ENCODE measurements around the gene NAGK. TPM values are rescaled to one million over a fixed set of nuclear protein-coding genes. Genes with fewer than 3 reads are reported as not detected.
"Not testable (repeated sequence)": the region's sequence is repeated elsewhere in the genome, so short reads cannot be mapped to it uniquely, and the experiment has no call there.

The NAGK gene
- total and polyA plus RNA-seq, 2 experiments from 2014 or later: 47.0 to 55.6 TPM

DNA sequence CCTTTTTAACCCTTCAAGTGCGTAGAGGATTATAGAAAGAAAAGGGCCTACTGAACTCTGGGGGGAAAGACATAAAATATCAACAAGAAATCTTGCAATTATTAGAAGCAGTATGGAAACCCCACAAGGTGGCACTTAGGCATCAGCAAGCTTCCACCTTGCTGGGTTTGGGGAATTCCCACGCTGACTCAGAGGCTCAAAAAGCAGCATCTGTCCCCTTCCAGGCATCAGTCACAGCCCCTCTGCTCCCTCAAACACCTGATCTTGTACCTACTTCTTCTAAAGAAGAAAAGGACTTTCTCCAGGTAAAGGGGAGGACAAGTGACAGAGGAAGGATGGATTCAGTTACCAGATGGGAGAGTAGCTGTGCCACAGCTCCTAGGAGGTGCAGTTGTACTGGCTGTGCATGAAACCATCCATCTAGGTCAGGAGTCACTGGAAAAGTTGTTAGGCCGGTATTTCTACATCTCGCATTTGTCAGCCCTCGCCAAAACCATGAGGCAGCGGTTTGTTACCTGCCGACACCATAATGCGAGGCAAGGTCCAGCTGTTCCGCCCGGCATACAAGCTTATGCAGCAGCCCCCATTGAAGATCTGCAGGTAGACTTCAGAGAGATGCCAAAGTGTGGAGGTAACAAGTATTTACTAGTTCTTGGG is 18.6 kb upstream of the NAGK start:
- not testable (repeated sequence) for H3K9me3 Mint-ChIP-seq; H3K4me1 ChIP-seq (ENCODE audit: insufficient read depth); H3K27ac ChIP-seq (ENCODE audit: low read depth); H2AFZ ChIP-seq; H3K4me2 ChIP-seq; H3K79me2 ChIP-seq (replicated peaks; ENCODE audit: insufficient read depth); H4K20me1 ChIP-seq (replicated peaks; ENCODE audit: insufficient read depth); H3K9me2 ChIP-seq (ENCODE audit: insufficient read depth); H3K27me3 ChIP-seq (ENCODE audit: insufficient read depth); H3K4me3 ChIP-seq; H3K4me3 Mint-ChIP-seq; H3K27me3 Mint-ChIP-seq (ENCODE audit: insufficient read depth, low read depth, poor library complexity); H3K27ac Mint-ChIP-seq; H3K36me3 ChIP-seq (ENCODE audit: insufficient read depth); DNase-seq (ENCODE audit: low spot score); H3K4me1 Mint-ChIP-seq; H3K36me3 Mint-ChIP-seq (ENCODE audit: low read depth); H3F3A ChIP-seq (replicated peaks; ENCODE audit: low read depth); ATAC-seq
- TF ChIP-seq, protein P1, sequence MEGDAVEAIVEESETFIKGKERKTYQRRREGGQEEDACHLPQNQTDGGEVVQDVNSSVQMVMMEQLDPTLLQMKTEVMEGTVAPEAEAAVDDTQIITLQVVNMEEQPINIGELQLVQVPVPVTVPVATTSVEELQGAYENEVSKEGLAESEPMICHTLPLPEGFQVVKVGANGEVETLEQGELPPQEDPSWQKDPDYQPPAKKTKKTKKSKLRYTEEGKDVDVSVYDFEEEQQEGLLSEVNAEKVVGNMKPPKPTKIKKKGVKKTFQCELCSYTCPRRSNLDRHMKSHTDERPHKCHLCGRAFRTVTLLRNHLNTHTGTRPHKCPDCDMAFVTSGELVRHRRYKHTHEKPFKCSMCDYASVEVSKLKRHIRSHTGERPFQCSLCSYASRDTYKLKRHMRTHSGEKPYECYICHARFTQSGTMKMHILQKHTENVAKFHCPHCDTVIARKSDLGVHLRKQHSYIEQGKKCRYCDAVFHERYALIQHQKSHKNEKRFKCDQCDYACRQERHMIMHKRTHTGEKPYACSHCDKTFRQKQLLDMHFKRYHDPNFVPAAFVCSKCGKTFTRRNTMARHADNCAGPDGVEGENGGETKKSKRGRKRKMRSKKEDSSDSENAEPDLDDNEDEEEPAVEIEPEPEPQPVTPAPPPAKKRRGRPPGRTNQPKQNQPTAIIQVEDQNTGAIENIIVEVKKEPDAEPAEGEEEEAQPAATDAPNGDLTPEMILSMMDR (conservative IDR thresholded peaks at IDR 0.05; ENCODE audit: low read depth in 2 of 2): peak in 1 of 2 experiments; percentile 17; a peak in 1 of 4 replicates

DNA sequence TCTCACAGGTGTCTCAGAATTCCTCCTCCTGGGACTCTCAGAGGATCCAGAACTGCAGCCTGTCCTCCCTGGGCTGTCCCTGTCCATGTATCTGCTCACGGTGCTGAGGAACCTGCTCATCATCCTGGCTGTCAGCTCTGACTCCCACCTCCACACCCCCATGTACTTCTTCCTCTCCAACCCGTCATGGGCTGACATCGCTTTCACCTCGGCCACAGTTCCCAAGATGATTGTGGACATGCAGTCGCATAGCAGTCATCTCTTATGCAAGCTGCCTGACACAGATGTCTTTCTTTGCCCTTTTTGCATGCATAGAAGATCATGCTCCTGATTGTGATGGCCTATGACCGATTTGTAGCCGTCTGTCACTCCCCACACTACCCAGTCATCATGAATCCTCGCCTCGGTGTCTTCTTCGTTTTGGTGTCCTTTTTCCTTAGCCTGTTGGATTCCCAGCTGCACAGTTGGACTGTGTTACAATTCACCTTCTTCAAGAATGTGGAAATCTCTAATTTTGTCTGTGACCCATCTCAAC is 13.2 kb upstream of the NAGK start:
- H3K4me3 Mint-ChIP-seq; H3K27ac Mint-ChIP-seq; H3K4me1 Mint-ChIP-seq; H3K27me3 ChIP-seq (ENCODE audit: insufficient read depth); DNase-seq (ENCODE audit: low spot score); H2AFZ ChIP-seq; H3K36me3 ChIP-seq (ENCODE audit: insufficient read depth); H3K79me2 ChIP-seq (replicated peaks; ENCODE audit: insufficient read depth); H3K4me2 ChIP-seq; ATAC-seq; H4K20me1 ChIP-seq (replicated peaks; ENCODE audit: insufficient read depth); H3K4me1 ChIP-seq (ENCODE audit: insufficient read depth); H3K27ac ChIP-seq (ENCODE audit: low read depth); H3K9me3 Mint-ChIP-seq; H3F3A ChIP-seq (replicated peaks; ENCODE audit: low read depth); H3K36me3 Mint-ChIP-seq (ENCODE audit: low read depth); H3K9me2 ChIP-seq (ENCODE audit: insufficient read depth); H3K4me3 ChIP-seq: not testable (repeated sequence)
- peaks cover 11% of the 10 kb centered on the region for H3K27me3 Mint-ChIP-seq (ENCODE audit: insufficient read depth, low read depth, poor library complexity)

DNA sequence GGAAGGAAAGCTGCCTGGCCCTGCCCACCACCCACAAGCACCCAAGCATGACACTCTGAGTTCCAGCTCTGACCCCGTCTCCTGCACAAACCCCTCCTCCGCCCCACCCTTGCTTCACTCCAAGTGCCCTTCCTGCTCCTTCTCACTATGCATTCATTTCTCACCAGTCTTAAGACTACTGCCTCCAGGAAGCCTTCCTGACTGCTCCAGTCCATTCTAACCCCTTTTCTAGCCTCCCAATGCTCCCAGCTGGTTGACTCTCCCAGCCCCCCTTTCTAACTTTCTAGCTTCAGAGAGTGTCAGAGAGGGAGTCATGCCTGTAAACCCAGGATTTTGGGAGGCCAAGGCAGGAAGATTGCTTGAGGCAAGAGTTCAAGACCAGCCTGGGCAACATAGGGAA is 8.2 kb upstream of the NAGK start:
- Histone ChIP-seq H3K4me3 (no peak overlapping the region), H3K36me3 (ENCODE audit: insufficient read depth) (no peaks in the 10 kb centered on the region), H2AFZ (no peak overlapping the region), H3K27me3 (ENCODE audit: insufficient read depth) (no peaks in the 10 kb centered on the region), H3K79me2 (replicated peaks; ENCODE audit: insufficient read depth) (no peaks in the 10 kb centered on the region), H3K27ac (ENCODE audit: low read depth) (no peak overlapping the region), H3F3A (replicated peaks; ENCODE audit: low read depth) (no peaks in the 10 kb centered on the region), H4K20me1 (replicated peaks; ENCODE audit: insufficient read depth) (no peaks in the 10 kb centered on the region), H3K9me2 (ENCODE audit: insufficient read depth) (no peaks in the 10 kb centered on the region), H3K4me1 (ENCODE audit: insufficient read depth) (no peaks in the 10 kb centered on the region), H3K4me2 (no peak overlapping the region)
- Mint-ChIP-seq H3K27ac (no peak overlapping the region), H3K9me3 (no peaks in the 10 kb centered on the region), H3K27me3 (ENCODE audit: insufficient read depth, low read depth, poor library complexity) (peaks cover 9% of the 10 kb centered on the region), H3K36me3 (ENCODE audit: low read depth) (no peaks in the 10 kb centered on the region), H3K4me3 (no peak overlapping the region), H3K4me1 (no peaks in the 10 kb centered on the region)
- no peak for TF ChIP-seq STAT1 (IDR thresholded peaks at IDR 0.05; ENCODE audit: unreplicated experiment)
- DNase-seq (ENCODE audit: low spot score) (no peak), ATAC-seq (no peak)

DNA sequence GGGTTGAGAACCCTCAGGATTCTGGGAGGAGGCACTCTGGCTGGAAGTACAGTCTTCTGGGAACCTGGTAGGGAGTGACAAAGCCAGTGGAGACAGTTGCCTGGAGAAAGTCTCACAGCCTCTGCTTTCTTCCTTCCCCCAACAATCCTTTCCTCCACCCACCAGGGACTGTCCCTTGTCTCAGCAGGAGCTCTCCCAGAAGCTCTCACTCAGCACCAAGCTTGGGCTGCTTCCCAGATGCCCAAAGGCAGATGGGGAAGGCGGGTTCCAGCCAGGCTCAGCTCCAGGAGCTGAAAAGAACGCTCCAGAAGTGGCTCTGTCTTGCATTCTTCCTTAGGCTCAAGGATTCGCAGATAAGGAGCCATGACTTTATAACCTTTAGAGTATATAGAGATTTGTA is 7.6 kb upstream of the NAGK start:
- H3K36me3 Mint-ChIP-seq (ENCODE audit: low read depth): no peaks in the 10 kb centered on the region
- H3K4me1 ChIP-seq (ENCODE audit: insufficient read depth): no peaks in the 10 kb centered on the region
- no peaks in the 10 kb centered on the region for H3K27me3 ChIP-seq (ENCODE audit: insufficient read depth)
- H3K9me2 ChIP-seq (ENCODE audit: insufficient read depth): no peaks in the 10 kb centered on the region
- H3K36me3 ChIP-seq (ENCODE audit: insufficient read depth): no peaks in the 10 kb centered on the region
- H3K4me3 ChIP-seq: no peak overlapping the region
- no peak overlapping the region for H3K27ac Mint-ChIP-seq
- ATAC-seq (no peak), DNase-seq (ENCODE audit: low spot score) (no peak)
- H2AFZ ChIP-seq: no peak overlapping the region
- H3K4me2 ChIP-seq: no peak overlapping the region
- no peak overlapping the region for H3K4me3 Mint-ChIP-seq
- no peaks in the 10 kb centered on the region for H3K9me3 Mint-ChIP-seq
- no peaks in the 10 kb centered on the region for H4K20me1 ChIP-seq (replicated peaks; ENCODE audit: insufficient read depth)
- H3K27me3 Mint-ChIP-seq (ENCODE audit: insufficient read depth, low read depth, poor library complexity): peaks cover 8% of the 10 kb centered on the region
- no peaks in the 10 kb centered on the region for H3K4me1 Mint-ChIP-seq
- no peaks in the 10 kb centered on the region for H3K79me2 ChIP-seq (replicated peaks; ENCODE audit: insufficient read depth)
- no peaks in the 10 kb centered on the region for H3F3A ChIP-seq (replicated peaks; ENCODE audit: low read depth)
- H3K27ac ChIP-seq (ENCODE audit: low read depth): no peak overlapping the region
- TF ChIP-seq JUNB (IDR thresholded peaks at IDR 0.05; ENCODE audit: unreplicated experiment): no peak
- TF ChIP-seq, protein P1 (conservative IDR thresholded peaks at IDR 0.05; ENCODE audit: low read depth in 2 of 2): no peak

All from GM23338 (cell line).